ENCODE data around the gene PRSS21. TPM values are rescaled to one million over a fixed set of nuclear protein-coding genes. Genes with fewer than 3 reads are reported as not detected.
A peak's percentile ranks its signal among the peaks of the same experiment; 100 is the strongest.

The PRSS21 gene
- total and polyA plus RNA-seq, 4 donors = 0.18 to 1.0 (median 0.26) TPM; not detected in 1

- no peak for TF ChIP-seq RAD21 (IDR thresholded peaks at IDR 0.05)
- TF ChIP-seq, protein P1, sequence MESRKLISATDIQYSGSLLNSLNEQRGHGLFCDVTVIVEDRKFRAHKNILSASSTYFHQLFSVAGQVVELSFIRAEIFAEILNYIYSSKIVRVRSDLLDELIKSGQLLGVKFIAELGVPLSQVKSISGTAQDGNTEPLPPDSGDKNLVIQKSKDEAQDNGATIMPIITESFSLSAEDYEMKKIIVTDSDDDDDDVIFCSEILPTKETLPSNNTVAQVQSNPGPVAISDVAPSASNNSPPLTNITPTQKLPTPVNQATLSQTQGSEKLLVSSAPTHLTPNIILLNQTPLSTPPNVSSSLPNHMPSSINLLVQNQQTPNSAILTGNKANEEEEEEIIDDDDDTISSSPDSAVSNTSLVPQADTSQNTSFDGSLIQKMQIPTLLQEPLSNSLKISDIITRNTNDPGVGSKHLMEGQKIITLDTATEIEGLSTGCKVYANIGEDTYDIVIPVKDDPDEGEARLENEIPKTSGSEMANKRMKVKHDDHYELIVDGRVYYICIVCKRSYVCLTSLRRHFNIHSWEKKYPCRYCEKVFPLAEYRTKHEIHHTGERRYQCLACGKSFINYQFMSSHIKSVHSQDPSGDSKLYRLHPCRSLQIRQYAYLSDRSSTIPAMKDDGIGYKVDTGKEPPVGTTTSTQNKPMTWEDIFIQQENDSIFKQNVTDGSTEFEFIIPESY (IDR thresholded peaks at IDR 0.05) = no peak
- no peak for TF ChIP-seq MAX (IDR thresholded peaks at IDR 0.05)
- TF ChIP-seq, protein P2, sequence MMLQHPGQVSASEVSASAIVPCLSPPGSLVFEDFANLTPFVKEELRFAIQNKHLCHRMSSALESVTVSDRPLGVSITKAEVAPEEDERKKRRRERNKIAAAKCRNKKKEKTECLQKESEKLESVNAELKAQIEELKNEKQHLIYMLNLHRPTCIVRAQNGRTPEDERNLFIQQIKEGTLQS (IDR thresholded peaks at IDR 0.05) = no peak
- no peak for TF ChIP-seq GABPA (IDR thresholded peaks at IDR 0.05 in 1 of 2, conservative IDR thresholded peaks at IDR 0.05 in 1 of 2)
- no peak for TF ChIP-seq NR2F2 (IDR thresholded peaks at IDR 0.05)
- H3K9me3 ChIP-seq (ENCODE audit: control insufficient read depth in 4 of 4, low read length in 3 of 4) = no peaks in the 10 kb centered on the region
- WGBS = 73% methylated on average over 18 of the region's 18 CpGs
- no peak overlapping the region for H3K4me3 ChIP-seq (ENCODE audit: low read depth in 1 of 3, low read length in 3 of 3)
- no peaks in the 10 kb centered on the region for H3K36me3 ChIP-seq (ENCODE audit: control insufficient read depth in 4 of 4, insufficient read depth in 3 of 4, low read depth in 1 of 4, low read length in 3 of 4)
- H3K9ac ChIP-seq (ENCODE audit: low read depth in 1 of 2, low read length in 2 of 2) = no peak overlapping the region
- DNase-seq (ENCODE audit: low spot score) = no peak
- no peak overlapping the region for H3K27ac ChIP-seq (ENCODE audit: low read depth in 1 of 2, low read length in 2 of 2)
- peaks cover 0 to 2% (median 0%) of the 10 kb centered on the region in 4 donors for H3K27me3 ChIP-seq (ENCODE audit: control insufficient read depth in 4 of 4, insufficient read depth in 4 of 4, low read length in 3 of 4)
- H3K4me1 ChIP-seq (ENCODE audit: control insufficient read depth in 4 of 4, insufficient read depth in 4 of 4, low read length in 3 of 4) = peaks cover 0 to 6% (median 1%) of the 10 kb centered on the region in 4 donors
These were observed 24.7 kb downstream of the PRSS21 start for GRCh38 chr16:2841606-2842339.

GRCh38 chr16:2842340-2843000 is 25.4 kb downstream of the PRSS21 start:
- no peak overlapping the region for H3K27ac ChIP-seq (ENCODE audit: low read depth in 1 of 2, low read length in 2 of 2)
- peak; percentile 37 to 60 for TF ChIP-seq RAD21 (IDR thresholded peaks at IDR 0.05)
- TF ChIP-seq CTCF (IDR thresholded peaks at IDR 0.05; ENCODE audit: low read depth, low read length, missing input control) = peak; percentile 26
- peak; percentile 76 to 84 for TF ChIP-seq GABPA (IDR thresholded peaks at IDR 0.05 in 1 of 2, conservative IDR thresholded peaks at IDR 0.05 in 1 of 2)
- peak; percentile 67 for TF ChIP-seq NR2F2 (IDR thresholded peaks at IDR 0.05)
- no peak for TF ChIP-seq HNF4A (conservative IDR thresholded peaks at IDR 0.05)
- peaks cover 0 to 6% (median 1%) of the 10 kb centered on the region in 4 donors for H3K4me1 ChIP-seq (ENCODE audit: control insufficient read depth in 4 of 4, insufficient read depth in 4 of 4, low read length in 3 of 4)
- no peak overlapping the region for H3K4me3 ChIP-seq (ENCODE audit: low read depth in 1 of 3, low read length in 3 of 3)
- H3K27me3 ChIP-seq (ENCODE audit: control insufficient read depth in 4 of 4, insufficient read depth in 4 of 4, low read length in 3 of 4) = peaks cover 0 to 2% (median 0%) of the 10 kb centered on the region in 4 donors
- no peaks in the 10 kb centered on the region for H3K36me3 ChIP-seq (ENCODE audit: control insufficient read depth in 4 of 4, insufficient read depth in 3 of 4, low read depth in 1 of 4, low read length in 3 of 4)
- 44% methylated on average over 40 of the region's 40 CpGs for WGBS
- no peak overlapping the region for H3K9ac ChIP-seq (ENCODE audit: low read depth in 1 of 2, low read length in 2 of 2)
- no peak for DNase-seq (ENCODE audit: low spot score)
- no peaks in the 10 kb centered on the region for H3K9me3 ChIP-seq (ENCODE audit: control insufficient read depth in 4 of 4, low read length in 3 of 4)

DNA sequence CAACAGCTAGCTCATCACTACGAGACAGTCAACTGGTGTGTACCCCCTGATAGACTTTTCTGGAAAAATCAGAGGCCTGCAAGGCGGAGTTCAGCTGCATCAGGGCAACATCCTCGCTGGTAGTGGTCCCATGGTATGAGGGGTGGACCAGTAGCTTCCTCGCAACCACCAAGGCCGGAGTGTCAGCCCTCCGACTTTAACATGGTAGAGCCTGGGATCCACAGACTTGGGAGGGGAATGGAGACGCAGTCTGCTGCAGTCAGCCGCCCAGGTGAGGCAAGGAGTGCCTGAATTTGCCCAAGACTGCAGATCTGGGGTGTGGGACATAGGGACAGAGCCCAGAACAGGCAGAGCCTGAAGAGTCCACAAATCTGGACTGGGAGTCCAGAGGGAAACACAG is 26.5 kb downstream of the PRSS21 start:
- no peak for DNase-seq (ENCODE audit: low spot score)
- 83% methylated on average over 8 of the region's 8 CpGs for WGBS
- Histone ChIP-seq H3K36me3 (ENCODE audit: control insufficient read depth in 4 of 4, insufficient read depth in 3 of 4, low read depth in 1 of 4, low read length in 3 of 4) (no peaks in the 10 kb centered on the region), H3K9me3 (ENCODE audit: control insufficient read depth in 4 of 4, low read length in 3 of 4) (peaks cover 0 to 2% (median 0%) of the 10 kb centered on the region in 4 donors), H3K27ac (ENCODE audit: low read depth in 1 of 2, low read length in 2 of 2) (no peak overlapping the region), H3K4me1 (ENCODE audit: control insufficient read depth in 4 of 4, insufficient read depth in 4 of 4, low read length in 3 of 4) (peaks cover 0 to 6% (median 1%) of the 10 kb centered on the region in 4 donors), H3K27me3 (ENCODE audit: control insufficient read depth in 4 of 4, insufficient read depth in 4 of 4, low read length in 3 of 4) (peaks cover 0 to 2% (median 0%) of the 10 kb centered on the region in 4 donors), H3K9ac (ENCODE audit: low read depth in 1 of 2, low read length in 2 of 2) (no peak overlapping the region), H3K4me3 (ENCODE audit: low read depth in 1 of 3, low read length in 3 of 3) (no peak overlapping the region)
- TF ChIP-seq, protein P1 (IDR thresholded peaks at IDR 0.05) = no peak
- TF ChIP-seq CTCF (IDR thresholded peaks at IDR 0.05; ENCODE audit: low read depth, low read length, missing input control) = no peak
- TF ChIP-seq FOXA1 (IDR thresholded peaks at IDR 0.05) = no peak
- no peak for TF ChIP-seq HNF4A (conservative IDR thresholded peaks at IDR 0.05)
- TF ChIP-seq MAX (IDR thresholded peaks at IDR 0.05) = no peak
- TF ChIP-seq GABPA (IDR thresholded peaks at IDR 0.05 in 1 of 2, conservative IDR thresholded peaks at IDR 0.05 in 1 of 2) = no peak
- no peak for TF ChIP-seq EGR1 (IDR thresholded peaks at IDR 0.05; ENCODE audit: low read depth in 2 of 2)
- TF ChIP-seq, protein P2 (IDR thresholded peaks at IDR 0.05) = no peak

All from liver (tissue), 9 donors.